Keratinocyte (primary cell): ENCODE measurements around the gene NLRP1.

Experiments used
- CTCF ChIP-seq, 3 experiments: IDR thresholded peaks in 1 of 3; conservative IDR thresholded peaks in 1 of 3; optimal IDR thresholded peaks in 1 of 3; 2 replicates in 2 of 3; 3 replicates in 1 of 3; pipeline versions ENCODE3 to v1.5.1; 2011; ENCODE audit warnings: low read length in 3 of 3, mild to moderate bottlenecking in 3 of 3, moderate library complexity in 2 of 3, control low read depth in 1 of 3, inconsistent platforms in 1 of 3; ENCODE audit not compliant: insufficient read depth in 2 of 3; ENCODE audit errors: extremely low read depth in 1 of 3
- EZH2 ChIP-seq: IDR thresholded peaks from one replicate; pipeline ENCODE4 v1.6.1; 2012; ENCODE audit warnings: inconsistent platforms, mild to moderate bottlenecking, low read length, moderate library complexity

GRCh38 chr17:5560361-5560988, 23.8 kb downstream of the NLRP1 start:
- no peak for TF ChIP-seq EZH2
- TF ChIP-seq CTCF (optimal IDR thresholded peaks at IDR 0.05 in 1 of 3, IDR thresholded peaks at IDR 0.05 in 1 of 3, conservative IDR thresholded peaks at IDR 0.05 in 1 of 3; ENCODE audit: extremely low read depth in 1 of 3, insufficient read depth in 2 of 3, low read length in 3 of 3): no peak
